ENCODE results near the gene ATP2B2.

GRCh38 chr3:10280571-10280970 is 224.8 kb downstream of the ATP2B2 start:
- TF ChIP-seq POLR2A (IDR thresholded peaks at IDR 0.05; ENCODE audit: borderline replicate concordance, extremely low read depth, insufficient read depth, insufficient read length) (no peak), ZFX (IDR thresholded peaks at IDR 0.05) (no peak), CTCF (IDR thresholded peaks at IDR 0.05 in 2 of 3, conservative IDR thresholded peaks at IDR 0.05 in 1 of 3; ENCODE audit: borderline replicate concordance in 1 of 3, insufficient read depth in 1 of 3, low read depth in 2 of 3, low read length in 2 of 3) (no peak), ATF3 (IDR thresholded peaks at IDR 0.05) (no peak), REST (IDR thresholded peaks at IDR 0.05; ENCODE audit: low read depth) (no peak), ZBTB33 (IDR thresholded peaks at IDR 0.05; ENCODE audit: extremely low read depth, insufficient replicate concordance, low read length) (no peak), EZH2 (IDR thresholded peaks at IDR 0.05) (no peak), EZH2phosphoT487 (IDR thresholded peaks at IDR 0.05; ENCODE audit: borderline replicate concordance) (no peak)

All from HCT116 (cell line).